ENCODE measurements around the gene ZMAT3.

DNA sequence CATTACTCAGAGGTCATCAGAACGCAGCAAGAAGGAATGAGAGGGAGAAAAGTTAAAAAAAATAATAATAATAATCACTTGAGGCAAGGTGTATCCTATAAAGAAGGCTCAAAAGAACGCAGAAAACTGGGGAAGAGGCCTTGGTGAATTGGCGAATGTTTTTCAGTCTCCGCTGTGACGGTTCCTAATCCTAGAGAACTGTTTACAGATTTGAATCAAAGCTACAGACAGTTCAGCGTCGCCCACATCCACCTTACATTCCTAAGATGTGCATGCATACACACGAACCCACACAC, 634 bp downstream of the ZMAT3 start:
- no peak for TF ChIP-seq SP2 (tag by site-specific recombination; IDR thresholded peaks at IDR 0.05)
- TF ChIP-seq, protein P1, sequence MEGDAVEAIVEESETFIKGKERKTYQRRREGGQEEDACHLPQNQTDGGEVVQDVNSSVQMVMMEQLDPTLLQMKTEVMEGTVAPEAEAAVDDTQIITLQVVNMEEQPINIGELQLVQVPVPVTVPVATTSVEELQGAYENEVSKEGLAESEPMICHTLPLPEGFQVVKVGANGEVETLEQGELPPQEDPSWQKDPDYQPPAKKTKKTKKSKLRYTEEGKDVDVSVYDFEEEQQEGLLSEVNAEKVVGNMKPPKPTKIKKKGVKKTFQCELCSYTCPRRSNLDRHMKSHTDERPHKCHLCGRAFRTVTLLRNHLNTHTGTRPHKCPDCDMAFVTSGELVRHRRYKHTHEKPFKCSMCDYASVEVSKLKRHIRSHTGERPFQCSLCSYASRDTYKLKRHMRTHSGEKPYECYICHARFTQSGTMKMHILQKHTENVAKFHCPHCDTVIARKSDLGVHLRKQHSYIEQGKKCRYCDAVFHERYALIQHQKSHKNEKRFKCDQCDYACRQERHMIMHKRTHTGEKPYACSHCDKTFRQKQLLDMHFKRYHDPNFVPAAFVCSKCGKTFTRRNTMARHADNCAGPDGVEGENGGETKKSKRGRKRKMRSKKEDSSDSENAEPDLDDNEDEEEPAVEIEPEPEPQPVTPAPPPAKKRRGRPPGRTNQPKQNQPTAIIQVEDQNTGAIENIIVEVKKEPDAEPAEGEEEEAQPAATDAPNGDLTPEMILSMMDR (tag by site-specific recombination; IDR thresholded peaks at IDR 0.05) = no peak
- TF ChIP-seq ZNF404 (tag by site-specific recombination; IDR thresholded peaks at IDR 0.05) = no peak
- no peak for TF ChIP-seq HOXA7 (CRISPR knock-in tag; IDR thresholded peaks at IDR 0.05; ENCODE audit: borderline replicate concordance)
- no peak for TF ChIP-seq BCL11A (tag by site-specific recombination; IDR thresholded peaks at IDR 0.05; ENCODE audit: low read depth)
- TF ChIP-seq ZBTB21 (tag by site-specific recombination; IDR thresholded peaks at IDR 0.05) = no peak

All from HEK293 (cell line).